ENCODE measurements around the gene TRPT1.

DNA sequence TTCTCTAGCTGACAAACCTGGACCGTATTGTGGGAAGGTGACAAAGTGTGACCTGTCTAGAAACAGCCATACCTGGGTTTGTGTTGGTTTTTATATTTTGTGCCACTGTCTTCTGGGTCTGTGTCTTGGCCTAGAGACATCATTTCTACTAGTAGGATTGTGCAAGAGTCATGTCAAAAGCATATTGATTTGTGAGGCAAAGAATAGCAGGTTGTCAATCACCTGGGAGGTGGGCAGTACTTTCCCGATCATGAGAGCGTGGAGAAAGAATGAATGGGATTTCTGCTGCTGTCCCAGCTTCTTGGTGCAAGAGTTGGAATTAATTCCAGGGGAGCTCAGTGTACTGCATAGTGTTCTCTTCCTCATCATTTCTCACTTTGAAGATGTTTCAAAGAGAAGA is 24.4 kb downstream of the TRPT1 start:
- TF ChIP-seq, protein P1, sequence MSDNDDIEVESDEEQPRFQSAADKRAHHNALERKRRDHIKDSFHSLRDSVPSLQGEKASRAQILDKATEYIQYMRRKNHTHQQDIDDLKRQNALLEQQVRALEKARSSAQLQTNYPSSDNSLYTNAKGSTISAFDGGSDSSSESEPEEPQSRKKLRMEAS (IDR thresholded peaks at IDR 0.05): no peak
- TF ChIP-seq EP300 (IDR thresholded peaks at IDR 0.05; ENCODE audit: borderline replicate concordance) (no peak), TEAD4 (IDR thresholded peaks at IDR 0.05) (no peak), EGR1 (IDR thresholded peaks at IDR 0.05) (no peak), YY1 (IDR thresholded peaks at IDR 0.05; ENCODE audit: low read depth) (no peak), CREB1 (IDR thresholded peaks at IDR 0.05; ENCODE audit: low read depth) (no peak)
- TF ChIP-seq, protein P2, sequence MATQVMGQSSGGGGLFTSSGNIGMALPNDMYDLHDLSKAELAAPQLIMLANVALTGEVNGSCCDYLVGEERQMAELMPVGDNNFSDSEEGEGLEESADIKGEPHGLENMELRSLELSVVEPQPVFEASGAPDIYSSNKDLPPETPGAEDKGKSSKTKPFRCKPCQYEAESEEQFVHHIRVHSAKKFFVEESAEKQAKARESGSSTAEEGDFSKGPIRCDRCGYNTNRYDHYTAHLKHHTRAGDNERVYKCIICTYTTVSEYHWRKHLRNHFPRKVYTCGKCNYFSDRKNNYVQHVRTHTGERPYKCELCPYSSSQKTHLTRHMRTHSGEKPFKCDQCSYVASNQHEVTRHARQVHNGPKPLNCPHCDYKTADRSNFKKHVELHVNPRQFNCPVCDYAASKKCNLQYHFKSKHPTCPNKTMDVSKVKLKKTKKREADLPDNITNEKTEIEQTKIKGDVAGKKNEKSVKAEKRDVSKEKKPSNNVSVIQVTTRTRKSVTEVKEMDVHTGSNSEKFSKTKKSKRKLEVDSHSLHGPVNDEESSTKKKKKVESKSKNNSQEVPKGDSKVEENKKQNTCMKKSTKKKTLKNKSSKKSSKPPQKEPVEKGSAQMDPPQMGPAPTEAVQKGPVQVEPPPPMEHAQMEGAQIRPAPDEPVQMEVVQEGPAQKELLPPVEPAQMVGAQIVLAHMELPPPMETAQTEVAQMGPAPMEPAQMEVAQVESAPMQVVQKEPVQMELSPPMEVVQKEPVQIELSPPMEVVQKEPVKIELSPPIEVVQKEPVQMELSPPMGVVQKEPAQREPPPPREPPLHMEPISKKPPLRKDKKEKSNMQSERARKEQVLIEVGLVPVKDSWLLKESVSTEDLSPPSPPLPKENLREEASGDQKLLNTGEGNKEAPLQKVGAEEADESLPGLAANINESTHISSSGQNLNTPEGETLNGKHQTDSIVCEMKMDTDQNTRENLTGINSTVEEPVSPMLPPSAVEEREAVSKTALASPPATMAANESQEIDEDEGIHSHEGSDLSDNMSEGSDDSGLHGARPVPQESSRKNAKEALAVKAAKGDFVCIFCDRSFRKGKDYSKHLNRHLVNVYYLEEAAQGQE (IDR thresholded peaks at IDR 0.05; ENCODE audit: low read depth): no peak

All from Ishikawa (cell line).